Measurements from ENCODE around the gene HS3ST2. TPM values are rescaled to one million over a fixed set of nuclear protein-coding genes. Genes with fewer than 3 reads are reported as not detected.
"Not testable (repeated sequence)": the region's sequence is repeated elsewhere in the genome, so short reads cannot be mapped to it uniquely, and the experiment has no call there.

Gene HS3ST2
- polyA plus RNA-seq, 6 donors from 2014 or later = not detected

DNA sequence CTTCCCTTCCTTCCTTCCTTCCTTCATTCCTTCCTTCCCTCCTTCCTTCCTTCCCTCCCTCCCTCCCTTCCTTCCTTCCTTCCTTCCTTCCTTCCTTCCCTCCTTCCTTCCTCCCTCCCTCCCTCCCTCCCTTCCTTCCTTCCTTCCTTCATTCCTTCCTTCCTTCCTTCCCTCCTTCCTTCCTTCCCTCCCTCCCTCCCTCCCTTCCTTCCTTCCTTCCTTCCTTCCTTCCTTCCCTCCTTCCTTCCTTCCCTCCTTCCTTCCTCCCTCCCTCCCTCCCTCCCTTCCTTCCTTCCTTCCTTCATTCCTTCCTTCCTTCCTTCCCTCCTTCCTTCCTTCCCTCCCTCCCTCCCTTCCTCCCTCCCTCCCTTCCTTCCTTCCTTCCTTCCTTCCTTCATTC is 4.8 kb downstream of the HS3ST2 start:
- H3K9me3 Mint-ChIP-seq; H3K4me1 Mint-ChIP-seq; DNase-seq; H3K27ac Mint-ChIP-seq; H3K36me3 Mint-ChIP-seq; ATAC-seq (ENCODE audit: low read depth in 2 of 2); H3K4me3 Mint-ChIP-seq: not testable (repeated sequence)
- peaks cover 19 to 36% (median 35%) of the 10 kb centered on the region in 3 donors for H3K27me3 Mint-ChIP-seq

DNA sequence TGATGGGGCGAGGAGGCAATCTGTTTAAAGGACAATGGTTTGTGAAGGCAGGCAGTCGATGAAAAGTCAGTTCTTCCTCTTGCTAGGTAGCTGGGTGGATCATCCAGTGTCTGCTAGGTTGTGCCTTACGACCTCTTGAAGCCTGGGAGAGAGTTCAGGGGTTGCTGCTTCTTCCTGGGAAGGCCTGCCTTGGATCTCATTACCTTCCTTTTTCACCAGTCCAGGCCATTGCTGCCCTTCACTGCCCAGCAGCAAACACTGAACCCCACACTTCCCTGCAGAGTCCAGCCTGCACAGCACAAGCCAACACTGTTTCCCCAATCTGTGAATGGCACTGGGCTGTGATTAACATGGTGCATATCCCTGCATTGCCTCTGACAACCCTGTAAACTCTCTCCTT is 24.7 kb downstream of the HS3ST2 start:
- Mint-ChIP-seq H3K36me3 (no peaks in the 10 kb centered on the region), H3K27me3 (peaks cover 12 to 38% (median 29%) of the 10 kb centered on the region in 3 donors), H3K4me3 (no peak overlapping the region)

GRCh38 chr16:22842031-22842430 is 28.1 kb downstream of the HS3ST2 start:
- H3K9me3 Mint-ChIP-seq; H3K4me3 Mint-ChIP-seq; DNase-seq; H3K27ac Mint-ChIP-seq; H3K36me3 Mint-ChIP-seq; H3K4me1 Mint-ChIP-seq; ATAC-seq (ENCODE audit: low read depth in 2 of 2): not testable (repeated sequence)
- H3K27me3 Mint-ChIP-seq = peaks cover 22 to 48% (median 31%) of the 10 kb centered on the region in 3 donors

More for the DNA sequence above, 24.7 kb downstream of the HS3ST2 start:
- ATAC-seq (ENCODE audit: low read depth in 2 of 2) (no peak), DNase-seq (no peak)
- Mint-ChIP-seq H3K4me1 (no peaks in the 10 kb centered on the region), H3K27ac (no peak overlapping the region), H3K9me3 (no peaks in the 10 kb centered on the region)

DNA sequence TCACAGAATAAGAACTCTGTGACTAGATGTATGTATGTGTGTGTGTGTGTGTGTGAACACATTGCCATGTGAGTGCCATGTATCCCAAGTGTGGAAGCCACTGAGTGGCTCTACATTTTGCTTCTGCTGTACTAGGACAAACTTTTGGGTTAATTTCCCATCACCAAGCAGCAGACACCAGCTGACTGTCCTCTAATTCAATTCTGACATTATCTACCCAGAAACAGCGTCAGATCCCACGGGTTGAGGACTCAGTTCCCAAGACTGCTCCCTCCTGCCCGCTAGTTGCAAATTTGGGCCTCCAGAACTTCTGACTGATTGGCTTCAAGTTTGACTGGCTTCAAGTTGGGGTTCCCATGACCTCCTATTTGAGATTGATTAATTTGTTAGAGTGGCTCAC is 29.2 kb downstream of the HS3ST2 start:
- Mint-ChIP-seq H3K27me3 (peaks cover 29 to 57% (median 31%) of the 10 kb centered on the region in 3 donors), H3K9me3 (no peaks in the 10 kb centered on the region), H3K4me3 (no peak overlapping the region), H3K4me1 (no peaks in the 10 kb centered on the region), H3K36me3 (no peaks in the 10 kb centered on the region), H3K27ac (no peak overlapping the region)
- ATAC-seq (ENCODE audit: low read depth in 2 of 2) (no peak), DNase-seq (no peak)

- H3K27ac Mint-ChIP-seq = no peak overlapping the region
- H3K9me3 Mint-ChIP-seq = no peaks in the 10 kb centered on the region
Observed at GRCh38 chr16:22843856-22844255, 29.9 kb downstream of the HS3ST2 start.

DNA sequence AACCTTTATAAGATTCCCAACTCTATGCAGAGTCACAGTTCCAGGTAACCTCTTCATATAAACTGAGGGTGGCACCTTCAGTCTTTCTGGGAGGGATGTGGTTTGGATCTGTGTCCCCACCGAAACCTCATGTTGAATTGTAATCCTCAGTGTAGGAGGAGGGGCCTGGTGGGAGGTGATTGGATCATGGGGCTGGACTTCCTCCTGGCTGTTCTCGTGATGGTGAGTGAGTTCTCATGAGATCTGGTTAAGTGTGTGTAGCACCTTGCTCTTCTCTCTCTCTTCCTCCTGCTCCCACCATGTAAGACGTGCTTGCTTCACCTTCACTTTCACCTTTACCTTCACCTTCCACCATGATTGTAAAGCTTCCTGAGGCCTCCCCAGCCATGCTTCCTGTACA is 30.5 kb downstream of the HS3ST2 start:
- no peak for DNase-seq
- H3K36me3 Mint-ChIP-seq = no peaks in the 10 kb centered on the region

More at GRCh38 chr16:22843856-22844255, 29.9 kb downstream of the HS3ST2 start:
- no peaks in the 10 kb centered on the region for H3K36me3 Mint-ChIP-seq
- ATAC-seq (ENCODE audit: low read depth in 2 of 2) = no peak
- DNase-seq = no peak
- no peak overlapping the region for H3K4me3 Mint-ChIP-seq
- H3K4me1 Mint-ChIP-seq = no peaks in the 10 kb centered on the region
- peaks cover 29 to 64% (median 37%) of the 10 kb centered on the region in 3 donors for H3K27me3 Mint-ChIP-seq

GRCh38 chr16:22847100-22847499 is 33.1 kb downstream of the HS3ST2 start:
- H3K27ac Mint-ChIP-seq = no peak overlapping the region
- no peak overlapping the region for H3K4me3 Mint-ChIP-seq
- ATAC-seq (ENCODE audit: low read depth in 2 of 2) (no peak), DNase-seq (no peak)
- no peaks in the 10 kb centered on the region for H3K36me3 Mint-ChIP-seq
- H3K9me3 Mint-ChIP-seq = no peaks in the 10 kb centered on the region
- no peaks in the 10 kb centered on the region for H3K4me1 Mint-ChIP-seq
- H3K27me3 Mint-ChIP-seq = peaks cover 26 to 63% (median 48%) of the 10 kb centered on the region in 3 donors

More for the DNA sequence above, 30.5 kb downstream of the HS3ST2 start:
- Mint-ChIP-seq H3K9me3 (no peaks in the 10 kb centered on the region), H3K4me3 (no peak overlapping the region), H3K27ac (no peak overlapping the region), H3K4me1 (no peaks in the 10 kb centered on the region), H3K27me3 (peaks cover 33 to 65% (median 41%) of the 10 kb centered on the region in 3 donors)
- no peak for ATAC-seq (ENCODE audit: low read depth in 2 of 2)

DNA sequence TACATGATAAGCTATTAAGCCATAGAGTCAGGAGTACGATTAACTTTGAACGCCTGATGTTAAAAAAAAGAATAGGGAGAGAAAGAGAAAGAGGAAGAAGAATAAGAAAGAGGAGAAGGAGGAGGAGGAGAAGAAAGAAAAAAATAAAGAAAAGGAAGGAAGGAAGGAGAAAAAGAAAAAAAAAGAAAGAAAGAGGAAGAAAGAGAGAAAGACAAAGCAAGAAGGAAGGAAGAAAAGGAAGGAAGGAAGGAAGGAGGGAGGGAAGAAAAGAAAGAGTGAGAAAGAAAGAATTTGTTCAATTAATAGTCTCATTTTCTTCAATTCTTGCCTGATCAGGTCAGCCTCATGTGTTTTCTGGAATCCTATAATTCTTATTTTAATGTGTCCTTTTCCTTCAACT is 33.7 kb downstream of the HS3ST2 start:
- Mint-ChIP-seq H3K9me3 (no peaks in the 10 kb centered on the region), H3K4me1 (no peaks in the 10 kb centered on the region), H3K4me3 (no peak overlapping the region), H3K36me3 (no peaks in the 10 kb centered on the region), H3K27me3 (peaks cover 26 to 59% (median 49%) of the 10 kb centered on the region in 3 donors), H3K27ac (no peak overlapping the region)
- ATAC-seq (ENCODE audit: low read depth in 2 of 2) (no peak), DNase-seq (no peak)

GRCh38 chr16:22848451-22848850 is 34.5 kb downstream of the HS3ST2 start:
- Mint-ChIP-seq H3K4me3 (no peak overlapping the region), H3K27me3 (peaks cover 22 to 51% (median 51%) of the 10 kb centered on the region in 3 donors), H3K9me3 (no peaks in the 10 kb centered on the region), H3K4me1 (no peaks in the 10 kb centered on the region), H3K27ac (no peak overlapping the region), H3K36me3 (no peaks in the 10 kb centered on the region)
- DNase-seq (no peak), ATAC-seq (ENCODE audit: low read depth in 2 of 2) (no peak)

GRCh38 chr16:22849517-22849916 is 35.6 kb downstream of the HS3ST2 start:
- Mint-ChIP-seq H3K9me3 (no peaks in the 10 kb centered on the region), H3K36me3 (no peaks in the 10 kb centered on the region), H3K27me3 (peaks cover 16 to 49% (median 41%) of the 10 kb centered on the region in 3 donors), H3K4me1 (no peaks in the 10 kb centered on the region), H3K27ac (no peak overlapping the region), H3K4me3 (no peak overlapping the region)
- no peak for DNase-seq
- ATAC-seq (ENCODE audit: low read depth in 2 of 2) = no peak

GRCh38 chr16:22855231-22855630 is 41.3 kb downstream of the HS3ST2 start:
- peaks cover 22 to 41% (median 27%) of the 10 kb centered on the region in 3 donors for H3K27me3 Mint-ChIP-seq
- H3K4me3 Mint-ChIP-seq = no peak overlapping the region
- H3K27ac Mint-ChIP-seq = no peak overlapping the region
- no peaks in the 10 kb centered on the region for H3K36me3 Mint-ChIP-seq
- DNase-seq (no peak), ATAC-seq (ENCODE audit: low read depth in 2 of 2) (no peak)
- peaks cover 0 to 2% (median 0%) of the 10 kb centered on the region in 7 donors for H3K9me3 Mint-ChIP-seq
- no peaks in the 10 kb centered on the region for H3K4me1 Mint-ChIP-seq

- Mint-ChIP-seq H3K27ac (no peak overlapping the region), H3K4me3 (no peak overlapping the region), H3K27me3 (peaks cover 17 to 39% (median 22%) of the 10 kb centered on the region in 3 donors), H3K9me3 (peaks cover 0 to 2% (median 0%) of the 10 kb centered on the region in 7 donors), H3K36me3 (no peaks in the 10 kb centered on the region), H3K4me1 (no peaks in the 10 kb centered on the region)
- ATAC-seq (ENCODE audit: low read depth in 2 of 2) (no peak), DNase-seq (no peak)
Observed at GRCh38 chr16:22857296-22858025, 43.5 kb downstream of the HS3ST2 start.

DNA sequence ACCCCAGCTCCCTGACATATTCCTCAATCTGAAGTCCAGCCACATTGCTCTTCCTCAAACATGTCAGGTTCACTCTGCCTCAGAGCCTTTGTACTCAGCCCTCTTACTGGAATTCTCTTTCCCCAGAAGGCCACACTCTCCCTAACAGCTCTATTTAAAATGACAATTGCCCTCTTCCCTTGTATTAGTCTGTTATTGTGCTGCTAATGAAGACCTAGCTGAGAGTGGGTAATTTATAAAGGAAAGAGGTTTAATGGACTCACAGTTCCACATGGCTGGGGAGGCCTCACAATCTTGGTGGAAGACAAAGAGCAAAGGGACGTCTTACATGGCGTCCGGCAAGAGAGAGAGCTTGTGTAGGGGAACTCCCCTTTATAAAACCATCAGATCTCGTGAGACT is 46.0 kb downstream of the HS3ST2 start:
- Mint-ChIP-seq H3K27me3 (peaks cover 32 to 38% (median 37%) of the 10 kb centered on the region in 3 donors), H3K36me3 (no peaks in the 10 kb centered on the region), H3K9me3 (peaks cover 0 to 2% (median 0%) of the 10 kb centered on the region in 7 donors), H3K27ac (no peak overlapping the region), H3K4me1 (no peaks in the 10 kb centered on the region), H3K4me3 (no peak overlapping the region)
- DNase-seq (no peak), ATAC-seq (ENCODE audit: low read depth in 2 of 2) (no peak)

GRCh38 chr16:22861580-22861979 is 47.6 kb downstream of the HS3ST2 start:
- no peak overlapping the region for H3K27ac Mint-ChIP-seq
- H3K36me3 Mint-ChIP-seq = no peaks in the 10 kb centered on the region
- peaks cover 0 to 2% (median 0%) of the 10 kb centered on the region in 7 donors for H3K9me3 Mint-ChIP-seq
- ATAC-seq (ENCODE audit: low read depth in 2 of 2) = no peak
- peaks cover 26 to 45% (median 29%) of the 10 kb centered on the region in 3 donors for H3K27me3 Mint-ChIP-seq
- no peak overlapping the region for H3K4me3 Mint-ChIP-seq
- no peaks in the 10 kb centered on the region for H3K4me1 Mint-ChIP-seq
- no peak for DNase-seq
